ENCODE measurements around the gene DSCAML1. TPM values are rescaled to one million over a fixed set of nuclear protein-coding genes. Genes with fewer than 3 reads are reported as not detected.

DSCAML1 gene
- total RNA-seq, 2 donors from 2014 or later: 0.33 to 1.6 TPM

DNA sequence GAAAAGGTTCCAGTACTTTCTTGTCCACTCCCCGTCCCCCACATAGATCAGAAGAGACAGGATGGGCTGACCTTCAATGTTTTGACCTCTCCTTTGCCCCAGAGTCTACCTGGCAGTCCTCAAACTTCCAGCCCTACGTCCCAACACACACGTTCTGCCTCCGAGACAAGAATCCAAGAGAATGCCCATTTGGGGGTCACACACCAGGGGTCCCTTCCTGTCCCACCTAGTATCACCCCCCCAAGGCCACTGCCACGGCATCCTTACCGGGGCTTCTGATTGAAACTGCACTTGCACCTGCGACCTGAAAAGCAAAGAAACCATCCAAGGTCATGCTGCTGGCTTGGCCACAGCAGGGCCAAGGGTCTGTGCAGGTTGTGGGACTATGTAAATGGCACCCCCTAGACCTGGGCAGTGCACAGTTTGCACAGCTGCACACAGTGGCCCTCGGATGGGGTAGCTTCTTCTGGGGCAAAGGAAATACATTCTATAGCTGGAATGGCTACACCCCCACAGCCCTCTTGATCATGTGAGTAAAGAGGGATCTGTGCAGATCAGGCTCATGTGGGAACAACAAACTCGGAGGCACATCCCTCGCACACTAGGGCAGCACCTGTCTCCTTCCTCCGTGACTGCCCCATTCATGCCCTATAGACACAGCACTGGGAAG is 44.0 kb upstream of the DSCAML1 start:
- DNase-seq (no peak), ATAC-seq (no peak)
- no peaks in the 10 kb centered on the region for H3K27me3 ChIP-seq
- intact Hi-C loops (cut with DNase I): loop anchor here (5.0 kb wide), 1 partner anchor 106 kb away; no protein-coding TSS in a partner anchor
- H3K36me3 ChIP-seq (replicated peaks in 1 of 2; ENCODE audit: insufficient read depth in 1 of 2, low read depth in 2 of 2): no peaks in the 10 kb centered on the region
- H3K9me3 ChIP-seq: no peaks in the 10 kb centered on the region
- peaks cover 20% of the 10 kb centered on the region for H3K4me1 ChIP-seq
- WGBS, 2 donors: 34 to 58% methylated on average over 11 of the region's 11 CpGs
- no peak overlapping the region for H3K27ac ChIP-seq
- no peak overlapping the region for H3K4me3 ChIP-seq
- TF ChIP-seq POLR2A (IDR thresholded peaks at IDR 0.05) (no peak), CTCF (IDR thresholded peaks at IDR 0.05) (no peak)

DNA sequence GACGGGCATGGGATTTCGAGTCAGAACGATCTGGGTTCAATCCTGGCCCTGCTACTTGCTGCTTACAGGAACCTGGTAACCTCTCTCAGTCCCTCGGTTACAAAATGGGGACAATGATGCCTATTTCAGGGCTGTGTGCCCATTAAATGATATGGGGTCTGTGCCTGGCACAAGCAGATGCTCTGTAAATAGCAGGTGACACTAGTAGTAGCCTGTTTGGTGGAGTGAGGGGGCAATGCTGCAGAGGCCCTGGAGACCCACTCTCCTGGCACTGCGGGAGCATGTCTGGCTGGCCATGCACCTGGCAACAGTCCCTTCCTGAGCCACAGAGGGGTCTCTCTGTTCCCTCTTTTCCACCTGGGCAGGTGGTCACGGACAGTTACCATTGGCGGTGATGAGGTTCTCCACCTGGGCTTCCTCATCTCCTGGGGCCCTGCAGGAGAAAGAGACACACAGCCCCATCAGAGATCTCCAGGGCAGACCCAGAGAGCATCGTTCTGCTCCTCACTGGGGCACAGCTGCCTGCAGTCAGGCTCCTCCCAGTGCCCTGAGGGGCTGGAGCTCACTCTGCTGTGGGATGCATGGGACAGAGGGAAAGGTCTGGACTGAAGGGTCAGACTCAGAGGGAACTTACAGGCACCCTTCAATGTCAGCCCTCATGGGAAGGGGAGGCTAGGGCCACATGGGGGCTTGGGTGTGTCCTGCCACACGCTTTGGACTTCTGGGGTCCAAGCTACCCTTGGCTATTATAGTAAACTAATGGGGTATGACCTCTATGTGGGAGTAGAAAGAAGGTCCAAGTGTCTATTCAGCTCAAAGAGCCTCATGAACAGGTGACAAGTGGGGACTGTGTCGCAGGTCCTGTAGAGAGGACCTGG is 43.2 kb upstream of the DSCAML1 start:
- no peak for TF ChIP-seq CTCF (IDR thresholded peaks at IDR 0.05)
- TF ChIP-seq POLR2A (IDR thresholded peaks at IDR 0.05): no peak
- peaks cover 26% of the 10 kb centered on the region for H3K4me1 ChIP-seq
- no peak for DNase-seq
- WGBS, 2 donors: 89 to 93% methylated on average over 6 to 10 of the region's 10 CpGs
- no peaks in the 10 kb centered on the region for H3K9me3 ChIP-seq
- intact Hi-C loops (cut with DNase I): loop anchor here (5.0 kb wide), 1 partner anchor 107 kb away; no protein-coding TSS in a partner anchor
- no peak overlapping the region for H3K4me3 ChIP-seq
- H3K36me3 ChIP-seq (replicated peaks in 1 of 2; ENCODE audit: insufficient read depth in 1 of 2, low read depth in 2 of 2): no peaks in the 10 kb centered on the region
- H3K27ac ChIP-seq: no peak overlapping the region
- H3K27me3 ChIP-seq: no peaks in the 10 kb centered on the region
- ATAC-seq: no peak

DNA sequence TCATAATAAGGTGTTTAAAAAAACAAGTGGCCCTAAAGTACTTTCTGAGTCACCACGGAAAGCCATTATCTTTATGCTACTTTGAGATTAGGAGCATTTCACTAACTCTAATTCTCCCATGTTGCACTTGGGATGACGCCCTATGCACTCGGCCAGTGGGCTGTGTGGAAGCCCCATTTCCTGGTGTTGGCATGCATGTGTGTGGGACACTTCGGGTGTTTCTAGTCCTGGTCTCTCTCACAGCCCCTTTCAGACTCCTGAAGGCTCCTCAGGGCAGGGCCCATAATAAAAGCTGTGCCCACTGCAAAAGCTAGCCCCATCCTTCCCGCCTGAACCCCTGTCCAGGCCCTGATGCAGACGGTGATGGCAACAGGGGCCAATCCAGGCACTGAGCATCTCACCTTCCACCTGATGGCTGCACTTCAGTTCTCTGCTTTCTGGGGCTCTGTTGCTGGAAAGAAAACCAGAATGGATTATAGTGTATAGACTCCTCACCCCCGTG is 42.4 kb upstream of the DSCAML1 start:
- H3K36me3 ChIP-seq (replicated peaks in 1 of 2; ENCODE audit: insufficient read depth in 1 of 2, low read depth in 2 of 2): no peaks in the 10 kb centered on the region
- H3K9me3 ChIP-seq: no peaks in the 10 kb centered on the region
- no peaks in the 10 kb centered on the region for H3K27me3 ChIP-seq
- DNase-seq (no peak), ATAC-seq (no peak)
- intact Hi-C loops (cut with DNase I): no loop called here
- TF ChIP-seq POLR2A (IDR thresholded peaks at IDR 0.05) (no peak), CTCF (IDR thresholded peaks at IDR 0.05) (no peak)
- 40 to 67% methylated on average over 5 to 7 of the region's 7 CpGs for WGBS, 2 donors
- H3K4me1 ChIP-seq: peaks cover 31% of the 10 kb centered on the region
- no peak overlapping the region for H3K4me3 ChIP-seq
- no peak overlapping the region for H3K27ac ChIP-seq

DNA sequence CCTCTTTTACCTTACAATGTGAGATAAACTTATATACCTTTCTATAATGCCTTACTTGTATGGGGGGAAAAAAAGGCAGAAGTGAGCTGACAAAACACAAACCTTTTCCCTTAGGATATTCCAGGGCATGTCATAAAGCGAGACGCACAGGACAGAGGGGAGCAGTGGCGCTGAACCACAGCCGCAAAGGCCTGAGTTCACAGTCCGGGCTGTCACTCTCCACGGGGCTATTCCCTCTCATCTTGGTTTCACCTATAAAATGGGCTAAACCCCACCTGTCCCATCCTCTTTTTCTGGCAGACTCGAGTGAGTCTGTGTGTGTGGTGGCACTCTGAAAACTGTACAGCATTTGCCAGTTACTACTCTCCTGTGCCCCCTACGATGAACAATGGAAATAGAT is 41.9 kb upstream of the DSCAML1 start:
- DNase-seq (no peak), ATAC-seq (no peak)
- Histone ChIP-seq H3K4me1 (peaks cover 37% of the 10 kb centered on the region), H3K27me3 (no peaks in the 10 kb centered on the region), H3K4me3 (no peak overlapping the region), H3K27ac (no peak overlapping the region), H3K9me3 (no peaks in the 10 kb centered on the region), H3K36me3 (replicated peaks in 1 of 2; ENCODE audit: insufficient read depth in 1 of 2, low read depth in 2 of 2) (no peaks in the 10 kb centered on the region)
- WGBS, 2 donors: 63 to 72% methylated on average over 8 of the region's 8 CpGs
- TF ChIP-seq CTCF (IDR thresholded peaks at IDR 0.05): no peak
- no peak for TF ChIP-seq POLR2A (IDR thresholded peaks at IDR 0.05)
- intact Hi-C loops (cut with DNase I): no loop called here
